Ramos (cell line): Measurements from ENCODE around the gene CWC25.

Experiments used
- in situ Hi-C: fragments of 300-500 bp; cut with MboI; formaldehyde crosslinking; loops from one replicate; pipeline ENCODE4 v1.14.3; 2022; ENCODE audit warnings: low sequenced_read_pairs; ENCODE audit not compliant: unreplicated experiment

CWC25 gene

DNA sequence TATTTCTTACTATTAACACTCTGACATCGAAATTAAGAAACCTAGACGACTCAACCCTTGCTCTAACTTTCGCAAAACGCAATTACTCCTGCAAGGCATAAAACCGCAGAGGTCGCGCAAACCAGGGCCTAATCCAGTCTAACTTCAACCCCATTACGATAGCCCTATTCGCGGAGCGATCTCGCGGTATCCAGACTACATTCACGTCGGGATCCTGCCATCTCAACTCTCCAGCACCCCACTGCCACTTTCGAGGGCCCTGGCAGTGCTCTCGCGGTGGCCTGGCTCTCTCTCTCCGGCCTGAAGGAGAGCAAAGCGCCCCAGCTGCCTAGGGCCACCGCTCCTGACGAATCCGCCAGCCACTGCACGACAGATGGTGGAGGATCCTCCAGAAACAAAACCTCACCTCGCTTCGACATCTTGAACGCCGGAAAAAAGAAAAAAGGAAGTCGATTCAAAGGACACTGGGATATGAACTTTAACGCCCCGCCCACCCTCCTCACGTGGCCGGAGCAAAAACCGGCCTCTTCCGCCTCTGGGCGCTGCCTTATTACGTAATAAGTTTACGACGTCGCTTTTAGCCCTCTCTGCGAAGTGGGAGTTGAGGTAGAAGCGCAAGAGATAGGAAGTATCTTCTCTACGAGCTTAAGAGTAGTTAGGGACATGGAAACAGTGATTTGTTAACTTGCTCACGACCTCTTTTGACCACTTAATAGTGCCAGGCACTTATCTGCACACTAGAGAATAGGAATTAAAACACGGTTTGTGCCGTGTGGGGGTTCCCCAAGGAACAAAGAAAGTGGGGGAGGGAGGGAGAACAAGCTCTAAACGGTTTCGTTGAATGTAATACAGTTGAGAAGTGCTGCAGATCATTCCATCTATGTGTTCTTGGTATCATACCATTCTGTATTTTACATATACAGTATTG, 28.4 kb upstream of the CWC25 start, which contains the start of gene RPL23:
TSS of gene RPL23 (minus strand) at position 430 of the 928 bp plus-strand sequence. CDS start at position 419, 11 bp downstream.
- in situ Hi-C loops, result no loop called here

DNA sequence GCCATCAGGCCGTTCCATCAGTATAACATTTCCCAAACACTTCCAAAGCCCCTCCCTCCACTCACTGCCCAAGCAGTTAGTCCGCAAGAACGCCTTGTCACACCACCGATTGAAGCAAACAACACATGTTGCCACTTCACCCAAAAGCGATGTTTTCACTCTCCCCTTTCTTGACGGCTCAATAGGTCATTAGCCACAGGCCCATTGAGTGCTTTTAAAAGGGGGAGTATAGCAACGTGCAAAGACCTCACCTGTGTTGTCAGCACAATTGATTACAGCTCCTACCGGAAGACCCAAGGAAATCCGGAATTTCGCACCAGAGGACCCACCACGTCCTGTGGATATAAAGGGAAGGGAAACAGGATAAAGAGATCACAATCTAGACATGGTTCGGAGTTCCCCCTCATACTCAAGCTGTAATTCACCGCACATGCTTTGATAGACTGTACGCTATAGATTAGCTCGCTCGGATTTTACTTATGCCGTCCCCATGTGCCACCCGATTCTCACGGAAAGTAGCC, 27.7 kb upstream of the CWC25 start:
- in situ Hi-C loops, result no loop called here

DNA sequence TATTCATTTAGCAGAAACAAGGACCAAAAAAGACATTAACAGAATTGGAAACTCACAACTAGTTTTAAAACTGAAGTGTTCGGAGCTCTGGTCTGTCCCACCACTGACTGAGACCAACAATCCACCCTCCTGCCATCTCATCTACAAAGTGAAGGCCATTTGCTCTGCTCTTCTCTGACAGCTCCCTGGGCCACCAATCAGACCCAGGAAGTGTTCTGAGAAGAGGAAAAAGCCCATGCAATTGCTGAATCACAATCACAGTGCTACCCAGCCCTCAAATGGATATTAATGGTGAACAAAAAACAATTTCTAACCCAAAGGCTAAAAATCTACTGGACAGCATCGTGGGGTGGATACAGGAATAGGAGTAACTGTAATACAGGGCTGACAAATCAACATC, 26.3 kb upstream of the CWC25 start:
- in situ Hi-C loops, result no loop called here

DNA sequence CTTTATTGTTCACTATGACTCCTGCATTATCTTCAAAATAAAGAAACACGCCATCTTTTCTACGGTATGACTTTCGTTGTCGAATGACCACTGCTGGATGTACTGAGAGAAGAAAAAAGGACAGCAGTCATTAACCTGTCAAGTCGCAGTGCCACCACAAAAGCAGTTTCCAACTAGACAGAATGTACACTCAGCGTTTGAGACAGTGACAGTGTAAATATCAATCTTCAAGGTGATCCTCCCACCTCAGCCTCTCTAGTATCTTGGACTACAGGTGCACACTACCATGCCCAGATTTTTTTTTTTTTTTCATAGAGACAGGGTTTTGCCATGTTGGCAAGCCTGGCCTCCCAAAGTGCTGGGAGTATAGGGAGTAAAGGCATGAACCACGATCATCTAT, 25.3 kb upstream of the CWC25 start:
- in situ Hi-C loops, result no loop called here

DNA sequence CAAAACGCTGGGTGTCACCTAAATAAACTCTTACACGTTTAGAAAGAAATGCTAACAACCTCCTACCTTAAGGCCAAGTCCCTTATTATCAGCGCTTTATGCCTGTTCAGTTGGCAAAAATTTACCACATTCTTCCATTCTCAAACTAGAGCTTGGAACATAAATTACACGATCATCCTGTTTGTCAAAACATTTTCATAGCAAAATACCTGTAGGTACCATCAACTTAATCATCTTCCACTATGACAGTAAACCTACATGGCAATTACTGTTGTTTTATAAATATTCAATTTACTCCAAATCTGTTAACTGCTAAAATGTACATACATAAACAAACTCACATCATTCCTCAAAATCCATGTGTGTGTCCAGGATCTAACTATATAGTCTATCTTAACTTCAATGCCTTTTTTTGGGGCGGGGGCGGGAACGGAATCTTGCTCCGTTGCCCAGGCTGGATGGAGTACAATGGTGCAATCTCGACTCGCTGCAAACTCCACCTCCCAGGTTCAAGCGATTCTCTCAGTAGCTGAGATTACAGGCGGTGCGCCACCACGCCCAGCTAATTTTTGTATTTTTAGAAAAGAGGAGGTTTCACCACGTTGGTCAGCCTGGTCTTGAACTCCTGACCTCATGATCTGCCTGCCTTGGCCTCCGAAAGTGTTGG, 24.0 kb upstream of the CWC25 start:
- in situ Hi-C loops, result no loop called here

DNA sequence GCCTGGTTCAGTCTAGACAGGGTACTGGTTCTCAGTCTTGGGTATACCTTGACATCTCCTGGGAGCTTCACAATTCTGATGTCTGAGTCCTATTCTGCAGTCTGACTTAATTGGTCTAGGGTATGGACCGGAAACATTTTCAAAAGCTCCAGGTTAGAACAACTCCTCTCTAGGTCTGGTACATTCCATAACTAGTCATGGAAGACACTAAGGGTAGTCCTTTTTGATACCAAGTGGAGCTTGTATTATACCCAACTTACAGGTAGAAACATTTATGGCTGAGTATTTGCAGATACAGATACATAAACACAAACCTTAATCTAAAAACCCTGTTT, 23.4 kb upstream of the CWC25 start:
- in situ Hi-C loops, result no loop called here

DNA sequence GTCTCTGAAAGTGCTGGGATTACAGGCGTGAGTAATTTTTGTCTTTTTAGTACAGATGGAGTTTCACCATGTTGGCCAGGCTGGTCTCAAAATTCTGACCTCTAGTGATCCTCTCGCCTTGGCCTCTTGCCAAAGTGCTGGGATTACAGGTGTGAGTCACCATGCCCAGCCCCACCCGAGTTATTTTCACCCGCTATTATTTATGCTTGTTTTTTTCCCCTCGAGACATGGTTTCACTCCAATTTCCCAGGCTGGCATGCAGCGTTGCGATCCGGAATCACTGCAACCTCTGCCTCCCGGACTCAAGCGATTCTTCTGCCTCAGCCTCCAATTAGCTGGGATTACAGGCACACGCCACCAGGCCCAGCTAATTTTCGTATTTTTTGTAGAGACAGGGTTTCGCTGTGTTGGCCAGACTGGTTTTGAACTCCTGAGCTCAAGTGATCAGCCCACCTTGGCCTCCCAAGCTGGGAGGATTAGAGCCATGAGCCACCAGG, 19.2 kb upstream of the CWC25 start:
- in situ Hi-C loops, result no loop called here

DNA sequence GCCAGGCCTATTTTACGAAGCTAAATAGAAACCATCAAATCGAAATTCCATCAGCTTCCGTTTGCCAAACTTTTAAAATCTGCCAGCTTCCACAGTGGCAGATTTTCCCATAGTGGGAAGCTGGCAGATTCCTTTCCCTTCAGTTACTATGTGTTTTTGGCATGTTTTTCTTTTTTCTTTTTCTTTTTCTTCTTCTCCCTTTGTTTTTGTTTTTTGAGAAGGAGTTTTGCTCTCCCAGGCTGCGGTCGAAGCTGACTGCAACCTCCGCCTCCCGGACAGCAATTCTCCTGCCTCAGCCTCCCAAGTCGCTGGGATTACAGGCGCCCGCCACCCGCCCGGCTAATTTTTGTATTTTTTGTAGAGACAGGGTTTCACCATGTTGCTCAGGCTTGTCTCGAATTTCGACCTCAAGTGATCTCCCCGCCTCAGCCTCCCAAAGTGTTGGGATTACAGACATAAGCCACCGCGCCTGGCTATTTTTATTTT, 684 bp upstream of the CWC25 start:
- in situ Hi-C loops, result no loop called here

DNA sequence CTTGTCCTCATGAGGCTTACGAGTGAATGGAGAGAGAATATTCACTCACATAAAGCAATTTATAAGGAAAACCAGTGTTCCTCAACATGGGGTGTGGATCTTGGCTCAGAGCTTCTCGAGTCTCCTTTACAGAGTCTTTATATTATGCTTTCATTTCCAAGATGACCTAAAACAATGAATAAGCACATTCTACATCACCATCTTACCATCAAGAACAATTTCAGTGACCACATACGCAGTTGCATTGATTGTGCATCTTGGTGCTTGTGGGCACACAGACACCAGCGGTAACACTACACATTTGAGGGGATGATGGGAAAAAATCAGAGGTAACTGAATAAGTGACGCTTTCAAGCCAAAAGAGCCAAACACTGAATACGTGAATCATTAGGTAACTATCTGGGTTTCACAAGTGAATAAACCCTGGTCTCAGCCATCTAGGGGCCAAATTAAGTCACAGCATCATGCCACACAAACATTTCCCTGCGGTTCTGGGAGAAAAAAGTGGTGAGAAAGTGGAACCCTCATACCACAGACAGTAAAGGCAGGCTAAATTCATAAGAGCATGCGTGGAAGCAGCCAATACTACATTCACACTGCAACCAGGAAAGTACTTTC, 9.4 kb downstream of the CWC25 start:
- in situ Hi-C loops, result no loop called here

DNA sequence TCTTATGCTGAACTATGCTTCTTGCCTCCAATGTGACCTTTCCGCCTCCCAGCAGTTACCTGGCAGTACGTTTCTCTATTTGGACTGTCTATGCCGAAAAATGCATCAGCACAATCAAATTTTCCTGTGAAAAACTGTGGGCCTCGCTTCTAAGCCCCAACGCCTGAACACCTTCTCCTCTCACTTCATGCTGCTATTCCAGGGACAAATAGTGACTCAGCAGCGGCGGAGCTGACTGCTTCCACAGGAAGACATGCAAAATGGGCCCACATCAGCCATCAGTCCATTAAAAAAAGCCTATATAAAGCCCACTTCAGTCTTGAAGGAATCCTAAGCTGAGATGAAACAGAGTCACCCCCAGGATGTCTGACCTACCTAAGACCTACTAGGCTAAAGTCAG, 15.3 kb downstream of the CWC25 start:
- in situ Hi-C loops, result no loop called here

DNA sequence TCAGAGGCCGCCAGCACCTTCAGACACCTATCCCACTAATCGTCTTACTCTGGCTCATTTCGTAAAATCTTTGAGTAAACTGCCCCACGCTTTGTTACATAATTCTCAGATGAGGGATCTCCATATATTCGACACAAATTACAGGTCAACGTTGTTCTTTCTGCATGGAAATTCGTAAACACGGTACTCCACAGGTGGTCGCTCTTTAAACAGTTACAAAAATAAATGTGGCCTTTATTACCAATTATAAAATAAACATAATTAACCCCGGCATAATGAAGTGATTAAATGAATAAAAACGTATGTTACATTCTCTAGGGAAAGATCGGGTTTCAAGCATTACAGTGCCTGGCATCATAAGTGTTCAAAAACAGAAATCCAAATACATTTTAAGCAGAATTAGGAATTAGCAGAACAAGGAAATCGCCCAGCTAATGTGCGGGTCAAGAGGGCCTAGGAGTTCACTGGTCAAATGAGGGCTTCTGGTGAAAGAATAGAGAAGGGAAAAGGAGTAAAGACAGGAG, 24.8 kb downstream of the CWC25 start:
- in situ Hi-C loops, result no loop called here

DNA sequence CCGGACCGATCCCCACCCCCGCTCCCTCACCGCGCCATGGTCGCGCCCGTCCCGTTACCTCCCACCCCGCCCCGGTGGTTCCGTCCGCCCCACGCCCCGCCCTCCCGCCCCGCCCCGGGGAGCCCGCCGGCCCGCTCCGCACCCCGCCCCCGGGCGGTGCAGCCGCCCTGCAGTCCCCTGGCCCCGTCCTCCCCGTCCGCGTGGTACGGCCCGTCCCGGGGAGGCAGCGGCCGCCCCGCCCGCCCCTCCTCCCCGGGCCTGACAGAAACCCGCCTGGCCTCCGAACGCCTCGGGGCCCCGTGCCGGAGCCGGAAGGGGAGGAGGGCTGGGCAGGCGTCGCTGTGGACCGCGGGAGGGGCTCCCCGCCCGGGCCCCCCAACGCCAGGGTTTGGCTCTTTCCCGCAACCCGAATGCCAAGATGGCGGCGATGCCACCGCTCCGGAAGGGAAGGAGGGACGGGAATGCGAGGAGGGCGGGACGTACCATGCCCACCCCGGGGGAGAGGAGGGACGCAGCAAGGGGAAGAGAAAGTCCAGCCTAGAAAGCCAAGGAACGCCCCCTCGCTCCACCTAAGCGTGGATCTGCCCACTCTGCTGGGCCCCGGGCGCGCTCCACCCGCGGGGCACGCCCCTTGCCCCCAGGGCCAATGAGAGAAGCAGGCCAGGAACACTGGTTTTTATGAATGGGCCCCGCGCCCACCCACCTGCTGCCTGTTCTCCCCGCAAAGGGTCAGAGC, 25.5 kb downstream of the CWC25 start, which contains the start of gene PIP4K2B:
TSS of gene PIP4K2B (minus strand) at position 56 of the 736 bp plus-strand sequence. CDS start 132 bp downstream, outside the sequence.
- in situ Hi-C loops, result no loop called here

DNA sequence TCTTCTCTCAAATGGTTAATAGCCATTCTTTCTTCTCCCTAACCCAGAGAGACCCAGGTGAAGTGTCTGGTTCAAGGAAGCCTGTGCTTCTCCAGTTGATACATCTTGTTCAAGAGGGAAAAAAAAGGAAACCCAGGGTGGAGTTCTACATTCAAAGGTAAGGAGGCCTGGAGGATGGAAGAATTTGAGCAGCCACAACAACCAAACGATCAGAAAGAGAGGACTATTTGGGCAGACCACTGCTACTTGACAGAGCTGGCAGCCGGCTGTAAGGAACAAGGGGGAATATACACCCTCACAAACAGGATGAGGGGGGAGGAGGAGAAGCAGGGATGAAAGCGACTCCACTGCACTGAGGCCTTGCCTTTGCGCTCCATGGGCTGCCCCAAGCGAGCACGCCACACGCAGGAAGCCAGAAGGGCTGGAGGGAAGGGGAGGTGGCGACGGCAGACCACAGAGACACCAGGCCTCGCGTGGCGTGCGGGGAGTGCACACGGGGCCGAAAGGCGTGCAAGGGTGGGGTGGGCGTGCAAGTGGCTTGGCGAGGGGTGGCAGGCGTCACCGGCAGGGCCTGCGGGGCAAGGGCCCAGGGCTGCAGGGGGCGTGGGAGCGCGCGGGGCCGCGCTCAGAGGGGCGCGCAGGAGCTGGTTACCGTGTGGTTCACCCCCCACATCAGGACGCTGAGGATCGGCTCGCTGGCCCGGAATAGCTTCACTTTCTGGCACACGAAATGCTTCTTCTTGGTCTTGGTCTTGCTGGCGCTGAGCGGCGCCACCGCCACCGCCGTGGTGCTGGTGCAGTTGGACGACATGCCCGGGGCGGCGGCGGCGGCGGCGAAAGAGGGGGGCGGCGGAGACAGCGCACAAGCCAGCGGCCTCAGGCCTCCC, 26.3 kb downstream of the CWC25 start:
- in situ Hi-C loops, result no loop called here

DNA sequence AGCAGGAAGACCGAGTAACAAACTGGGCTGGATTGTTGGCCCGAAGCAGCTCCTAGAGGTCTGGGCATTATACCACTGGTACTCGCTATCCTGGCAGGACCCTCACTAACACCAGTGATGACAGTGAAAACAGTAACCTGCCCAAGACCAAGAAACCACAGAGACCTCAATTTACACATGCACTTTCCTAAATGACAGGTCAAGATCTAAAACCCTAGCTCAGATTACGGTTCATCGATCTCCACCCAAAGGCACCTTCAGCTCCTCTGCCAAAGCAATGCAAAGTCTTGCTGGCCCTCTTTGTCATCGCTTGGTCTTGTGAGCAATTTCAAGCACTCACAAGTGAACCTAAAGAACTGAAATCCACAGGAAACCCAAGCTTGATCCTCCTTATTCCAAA, 27.3 kb downstream of the CWC25 start:
- in situ Hi-C loops, result no loop called here

DNA sequence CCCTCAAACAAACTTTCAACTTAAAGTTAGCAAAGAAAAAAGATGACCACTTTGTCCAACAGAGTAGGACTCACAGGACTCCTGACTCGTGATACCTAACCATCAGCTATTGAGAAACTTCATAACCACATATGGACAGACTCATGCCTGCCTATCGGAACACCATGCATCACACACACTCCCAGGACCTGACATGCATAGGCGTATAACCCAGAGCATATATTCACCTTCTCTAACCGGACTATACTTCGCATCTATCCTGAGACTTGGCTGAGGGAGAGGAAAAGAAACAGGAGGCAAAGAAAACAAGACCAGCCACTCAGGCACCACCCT, 28.0 kb downstream of the CWC25 start:
- in situ Hi-C loops, result no loop called here

DNA sequence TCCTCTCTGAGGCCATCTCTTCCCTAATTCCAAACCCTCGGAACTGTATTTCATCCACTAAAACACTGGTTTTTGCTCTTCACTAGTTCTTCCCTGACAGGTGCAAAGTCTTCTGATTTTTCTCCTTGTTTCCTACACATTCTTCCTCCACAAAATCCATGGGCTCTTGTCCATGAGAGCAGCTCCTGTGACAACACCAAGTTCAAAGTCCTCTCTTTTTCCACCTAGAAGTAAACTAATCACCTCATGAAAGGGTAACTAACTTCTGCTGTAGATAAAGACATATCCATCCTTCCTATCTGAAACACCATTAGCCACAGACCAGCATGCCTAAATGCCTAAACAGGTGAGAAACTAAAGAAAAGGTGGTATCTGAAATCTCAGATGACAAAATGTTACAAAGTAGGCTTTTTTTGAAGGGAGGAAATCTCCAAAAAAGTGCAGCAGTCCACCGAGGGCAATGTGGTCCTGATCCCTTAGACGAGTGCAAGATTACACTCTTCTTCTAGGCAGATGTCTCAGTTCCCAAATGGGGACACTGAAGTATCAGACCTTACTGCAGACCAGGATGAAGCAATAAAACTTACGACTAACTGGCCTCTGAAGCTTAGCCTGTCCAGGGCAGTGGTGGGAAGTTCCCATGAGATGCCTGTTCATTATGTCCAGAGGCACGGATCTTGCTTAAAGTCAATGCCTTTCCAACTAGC, 28.5 kb downstream of the CWC25 start:
- in situ Hi-C loops, result no loop called here

DNA sequence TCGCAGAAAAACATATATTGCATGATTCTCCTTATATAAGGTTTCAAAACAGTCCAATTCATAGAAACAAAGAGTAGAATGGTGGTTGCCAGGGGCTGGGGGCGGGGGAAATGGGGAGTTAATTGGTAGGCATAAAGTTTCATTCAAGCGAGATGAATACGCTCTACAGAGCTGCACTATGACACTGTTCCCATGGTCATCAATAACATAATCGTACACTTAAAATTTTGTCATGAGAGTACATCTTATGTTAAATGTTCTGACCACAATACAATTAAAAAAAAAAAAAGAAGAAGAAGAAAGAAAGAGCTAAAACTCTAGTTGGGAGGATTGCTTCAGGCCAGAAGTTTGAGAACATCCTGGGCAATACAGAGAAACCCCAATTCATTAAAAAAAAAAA, 30.9 kb downstream of the CWC25 start:
- in situ Hi-C loops, result no loop called here

DNA sequence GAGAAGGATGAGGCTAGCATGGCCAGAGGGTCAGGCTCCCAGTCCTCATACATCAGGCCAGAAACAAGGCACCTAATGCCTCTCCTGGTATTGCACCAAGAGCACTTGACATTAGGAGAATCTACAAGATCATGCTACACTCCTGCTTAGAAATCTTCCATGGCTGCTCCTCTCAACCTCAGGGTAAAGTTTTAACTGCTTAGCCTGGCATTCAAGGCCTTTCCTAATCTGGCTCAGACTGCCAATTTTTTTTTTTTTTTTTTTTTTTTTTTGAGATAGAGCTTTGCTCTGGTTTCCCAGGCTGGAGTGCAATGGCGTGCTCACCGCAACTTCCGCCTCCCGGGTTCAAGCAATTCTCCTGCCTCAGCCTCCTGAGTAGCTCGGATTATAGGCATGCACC, 34.0 kb downstream of the CWC25 start:
- in situ Hi-C loops, result no loop called here
